HG02840 (cell line): ENCODE data around the gene TMEM91.

Experiments
- ATAC-seq: cut with Tn5 transposase; IDR thresholded peaks from one replicate; pipeline ENCODE4 v1.9.1; 2021; ENCODE audit warnings: mild to moderate bottlenecking, moderate library complexity, moderate number of reproducible peaks; ENCODE audit not compliant: unreplicated experiment, low FRiP score

The TMEM91 gene

DNA sequence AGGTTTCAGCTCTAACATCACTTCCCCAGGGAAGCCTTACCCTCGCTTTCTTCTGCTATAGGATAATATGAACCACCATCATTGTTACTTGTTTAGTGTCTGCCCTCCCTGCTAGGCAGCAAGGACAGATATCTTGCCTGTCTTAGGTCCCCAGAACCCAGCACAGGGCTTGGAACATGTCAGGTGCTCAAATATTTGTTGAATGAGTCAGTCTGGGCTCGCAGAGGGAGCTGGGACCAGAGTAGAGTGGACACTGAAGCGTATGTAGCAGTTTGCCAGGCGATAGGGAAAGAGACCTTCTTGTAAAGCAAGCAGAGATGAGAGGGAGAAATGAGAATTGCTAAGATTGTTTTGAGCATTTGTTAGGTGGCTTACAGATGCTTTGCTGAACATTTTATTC, 33.0 kb downstream of the TMEM91 start:
- ATAC-seq, result no peak

DNA sequence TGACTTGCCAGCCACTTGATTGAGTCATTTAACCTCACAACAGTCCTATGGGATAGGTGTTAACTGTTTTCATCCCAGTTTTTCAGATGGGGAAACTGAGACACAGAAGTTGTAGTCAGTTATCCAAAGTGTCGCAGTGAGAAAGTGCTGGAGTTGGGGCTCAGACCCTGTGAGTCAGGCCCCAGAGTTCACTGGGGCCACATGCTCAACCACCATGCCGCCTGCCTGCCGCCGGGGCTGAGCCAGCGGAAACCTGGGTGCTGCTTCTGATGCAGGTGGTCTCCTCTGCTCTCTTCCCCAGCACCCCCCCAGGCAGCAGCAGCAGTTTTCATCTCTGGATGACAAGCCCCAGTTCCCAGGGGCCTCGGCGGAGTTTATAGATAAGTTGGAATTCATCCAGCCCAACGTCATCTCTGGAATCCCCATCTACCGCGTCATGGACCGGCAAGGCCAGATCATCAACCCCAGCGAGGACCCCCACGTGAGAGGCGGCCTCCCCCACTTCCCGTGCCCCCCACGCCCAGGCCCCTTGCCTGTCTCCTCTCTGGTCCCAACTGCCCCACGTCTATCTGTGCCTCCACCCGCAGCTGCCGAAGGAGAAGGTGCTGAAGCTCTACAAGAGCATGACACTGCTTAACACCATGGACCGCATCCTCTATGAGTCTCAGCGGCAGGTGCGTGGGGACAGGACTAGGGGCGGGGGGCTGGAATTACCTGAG, 34.2 kb downstream of the TMEM91 start:
- ATAC-seq, result no peak

DNA sequence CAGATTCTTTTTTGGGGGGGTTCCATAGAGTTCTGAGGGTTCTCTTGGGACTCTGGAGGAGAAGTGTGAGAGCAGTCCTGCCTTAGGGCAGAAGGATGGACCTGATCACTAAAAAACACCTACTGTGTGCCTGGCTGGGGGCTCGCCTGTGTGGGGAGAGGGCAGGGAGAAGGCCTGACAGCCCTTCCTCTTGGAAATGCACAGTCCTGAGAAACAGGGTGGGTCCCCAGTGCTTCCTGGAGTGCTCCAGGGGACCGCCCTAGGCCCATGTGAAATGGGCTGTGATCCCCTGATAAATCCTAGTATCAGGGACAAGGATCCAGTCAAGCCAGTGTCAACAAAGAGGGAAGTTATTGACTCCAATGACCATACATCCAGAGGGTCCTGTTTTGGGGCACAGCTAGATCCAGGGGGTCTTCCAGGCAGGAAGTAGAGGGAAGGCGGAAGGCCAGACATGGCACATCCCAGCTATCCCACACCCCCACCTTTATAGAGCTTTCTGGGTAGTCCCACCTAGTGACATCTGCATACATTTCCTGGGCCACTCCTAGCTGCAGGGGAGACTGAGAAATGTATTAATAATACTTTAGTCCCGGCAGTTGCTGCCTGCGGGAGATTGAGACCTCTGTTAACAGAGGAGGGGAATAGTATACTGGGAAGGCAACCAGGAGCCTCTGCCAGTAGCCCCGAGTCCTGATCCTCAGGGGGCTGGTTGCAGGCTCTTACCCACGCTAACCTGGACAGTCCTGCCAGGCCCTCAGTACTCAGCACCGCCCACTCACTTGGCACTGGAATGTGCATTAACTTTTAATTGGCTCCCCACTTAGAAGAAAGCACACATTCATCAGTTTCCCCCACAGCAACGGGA, 35.0 kb downstream of the TMEM91 start:
- no peak for ATAC-seq

DNA sequence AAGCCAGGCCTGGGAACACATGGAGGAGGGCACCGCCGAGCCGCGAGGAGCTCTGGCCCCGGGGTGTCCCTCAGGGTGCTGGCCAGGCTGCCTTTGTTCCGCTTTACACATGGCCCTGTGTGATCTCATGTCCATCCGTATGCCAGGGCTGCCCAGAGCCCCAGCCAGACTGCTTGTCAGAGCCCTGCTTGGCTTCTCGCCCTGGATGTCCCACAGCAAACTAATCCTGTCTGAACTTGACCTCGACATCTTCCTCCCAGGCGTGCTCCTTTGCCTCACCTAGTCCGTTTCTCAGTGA, 35.6 kb downstream of the TMEM91 start:
- no peak for ATAC-seq

DNA sequence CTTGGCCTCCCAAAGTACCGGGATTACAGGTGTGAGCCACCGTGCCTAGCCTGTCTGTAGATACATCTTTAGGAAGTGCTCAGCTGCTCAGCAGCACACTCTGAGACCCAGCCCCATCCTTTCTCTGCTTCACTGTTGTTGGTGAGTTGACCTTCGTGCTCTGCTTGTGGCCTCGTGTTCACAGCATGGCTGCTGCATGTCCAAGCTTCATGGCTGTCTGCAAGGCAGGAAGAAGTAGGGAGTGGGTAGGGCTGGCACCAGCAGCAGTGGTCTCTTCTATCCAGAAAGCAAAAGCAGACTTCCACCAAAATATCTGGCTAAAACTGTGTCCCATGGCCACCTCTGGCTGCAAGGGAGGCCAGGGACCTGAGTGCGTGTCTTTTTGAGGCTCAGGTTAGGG, 36.6 kb downstream of the TMEM91 start:
- no peak for ATAC-seq

DNA sequence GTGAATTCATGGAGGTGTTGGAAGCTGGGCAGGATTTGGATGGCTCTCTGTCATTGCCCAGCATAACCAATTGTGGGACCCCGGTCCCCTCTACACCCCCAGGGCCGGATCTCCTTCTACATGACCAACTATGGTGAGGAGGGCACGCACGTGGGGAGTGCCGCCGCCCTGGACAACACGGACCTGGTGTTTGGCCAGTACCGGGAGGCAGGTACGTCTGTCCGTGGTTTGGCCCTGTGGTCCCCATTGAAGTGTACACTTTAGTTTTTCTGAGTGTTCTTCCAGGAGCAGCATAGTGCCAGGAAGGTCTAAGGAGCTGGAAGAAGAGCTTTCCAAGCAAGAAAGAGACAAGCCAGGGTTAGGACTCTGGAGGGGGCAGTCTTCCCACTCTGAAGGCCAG, 37.6 kb downstream of the TMEM91 start:
- no peak for ATAC-seq

DNA sequence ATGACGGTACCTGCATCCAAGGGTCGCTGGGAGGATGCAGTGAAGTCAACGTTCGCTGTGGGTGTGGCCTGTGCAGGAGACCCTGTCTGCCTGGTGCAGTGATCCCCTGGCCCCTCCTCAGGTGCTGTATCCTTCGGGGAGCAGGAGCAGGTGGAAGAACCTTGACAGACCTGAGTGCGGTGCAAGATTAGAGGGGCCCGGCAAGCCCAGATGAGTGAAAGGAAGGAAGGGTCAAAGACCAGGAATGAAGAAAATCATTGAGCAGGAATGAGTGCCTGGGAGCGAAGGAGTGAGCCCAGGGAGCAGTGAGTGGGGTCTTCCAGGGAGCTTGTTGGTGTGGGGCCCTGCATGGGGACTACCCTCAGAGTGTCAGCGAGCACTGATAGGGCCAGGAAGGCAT, 38.1 kb downstream of the TMEM91 start:
- ATAC-seq, result no peak

DNA sequence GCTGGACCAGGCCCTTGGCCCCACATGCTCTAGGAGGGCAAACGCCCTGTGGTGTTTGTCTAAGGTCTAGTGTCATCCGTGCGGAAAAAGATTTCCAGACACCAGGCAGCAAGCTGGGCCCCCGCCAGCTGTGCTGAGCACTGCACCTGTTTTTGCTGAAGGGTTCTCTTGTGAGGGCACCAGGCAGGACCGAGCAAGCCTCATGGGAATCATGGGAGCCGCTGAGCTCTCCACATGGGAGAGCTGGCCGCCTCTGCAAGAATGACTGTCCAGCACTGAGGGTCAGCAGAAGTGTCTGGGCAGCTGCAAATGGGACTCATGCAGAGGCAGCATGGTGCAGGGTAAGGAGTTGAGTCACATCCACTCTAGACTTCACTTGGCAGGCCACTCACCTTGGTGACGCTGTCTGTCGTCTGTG, 38.8 kb downstream of the TMEM91 start:
- no peak for ATAC-seq

DNA sequence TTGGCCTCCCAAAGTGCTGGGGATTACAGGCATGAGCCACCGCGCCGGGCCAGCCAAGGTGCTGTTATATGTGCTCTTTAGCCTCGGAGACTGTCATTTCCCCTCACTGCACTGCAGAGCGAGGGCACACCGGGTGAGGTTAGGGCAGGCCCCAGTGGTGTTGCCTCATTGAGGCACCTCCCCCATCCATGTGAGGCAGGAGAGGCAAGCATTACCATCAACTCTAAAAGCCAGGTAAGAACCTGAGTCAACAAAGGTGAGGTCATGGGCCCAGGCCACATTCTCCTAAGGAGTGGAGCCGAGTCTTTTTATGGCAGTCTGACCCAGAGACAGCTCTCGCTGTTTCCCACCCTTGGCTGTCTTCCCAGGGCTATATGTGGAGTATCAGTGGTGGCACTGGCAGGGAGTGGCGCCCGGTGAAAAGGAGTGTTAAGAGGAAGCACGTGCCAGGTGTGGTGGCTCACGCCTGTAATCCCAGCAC, 39.9 kb downstream of the TMEM91 start:
- no peak for ATAC-seq

DNA sequence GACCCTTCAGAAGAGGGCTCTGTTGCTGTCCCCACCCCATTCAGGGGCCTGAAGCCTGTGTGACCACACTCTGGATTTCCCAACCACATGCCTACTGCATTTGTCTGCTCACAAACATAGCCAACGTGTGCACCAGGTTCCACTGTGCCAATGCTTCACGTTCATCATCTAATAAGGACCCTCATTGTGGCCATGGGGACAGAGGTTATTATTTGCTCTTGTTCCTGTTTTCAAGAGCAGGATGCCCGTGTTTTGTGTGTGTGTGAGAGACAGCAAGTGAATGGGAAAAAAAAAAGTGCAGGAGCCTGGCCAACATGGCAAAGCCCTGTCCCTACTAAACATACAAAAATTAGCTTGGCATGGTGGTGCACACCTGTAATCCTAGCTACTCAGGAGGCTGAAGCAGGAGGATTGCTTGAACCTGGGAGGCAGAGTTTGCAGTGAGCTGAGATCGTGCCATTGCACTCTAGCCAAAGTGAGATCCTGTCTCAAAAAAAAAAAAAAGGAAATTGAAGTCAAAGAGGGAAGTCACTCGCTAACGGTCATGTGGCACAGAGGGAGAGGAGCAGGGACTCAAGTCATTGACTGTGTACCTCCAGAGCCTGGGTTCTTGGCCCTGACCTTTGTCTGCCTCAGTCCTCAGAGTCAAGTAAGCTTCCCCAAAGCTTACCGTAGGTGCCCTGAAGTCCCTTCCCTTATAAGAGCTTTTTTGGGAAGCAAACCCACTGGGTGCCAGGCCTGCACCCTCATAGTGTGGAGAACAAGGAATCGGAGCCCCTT, 44.0 kb downstream of the TMEM91 start:
- ATAC-seq, result no peak

DNA sequence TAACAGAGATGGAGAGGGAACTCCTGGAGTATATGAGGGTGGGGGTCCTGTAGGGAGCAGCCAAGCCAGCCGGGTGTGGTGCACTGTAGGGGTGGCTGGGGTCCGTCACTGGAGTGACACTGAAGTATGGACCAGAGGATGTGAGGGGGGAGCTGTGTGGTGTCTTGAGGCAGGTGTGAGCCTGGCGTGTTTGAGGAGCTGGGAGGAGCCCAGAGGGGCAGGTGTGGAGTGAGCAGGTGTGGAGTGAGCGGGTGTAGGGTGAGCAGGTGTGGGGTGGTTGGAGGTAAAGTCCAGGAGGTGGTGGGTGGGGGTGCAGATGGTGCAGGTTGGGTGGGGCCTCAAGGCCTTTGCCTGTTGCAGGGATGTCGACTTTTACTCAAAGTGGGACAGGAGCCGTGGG, 45.0 kb downstream of the TMEM91 start:
- no peak for ATAC-seq

DNA sequence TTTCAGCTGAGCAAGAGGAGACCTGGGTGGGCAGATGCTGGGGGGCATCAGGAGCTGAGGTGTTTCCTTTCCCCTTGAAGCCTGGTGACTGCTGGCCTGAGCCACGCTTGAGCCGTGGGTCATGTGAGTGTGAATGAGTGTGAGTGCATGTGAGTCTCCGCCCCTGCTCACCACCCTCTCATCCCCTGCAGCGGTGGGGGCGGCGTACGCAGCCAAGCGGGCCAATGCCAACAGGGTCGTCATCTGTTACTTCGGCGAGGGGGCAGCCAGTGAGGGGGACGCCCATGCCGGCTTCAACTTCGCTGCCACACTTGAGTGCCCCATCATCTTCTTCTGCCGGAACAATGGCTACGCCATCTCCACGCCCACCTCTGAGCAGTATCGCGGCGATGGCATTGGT, 45.6 kb downstream of the TMEM91 start:
- no peak for ATAC-seq

DNA sequence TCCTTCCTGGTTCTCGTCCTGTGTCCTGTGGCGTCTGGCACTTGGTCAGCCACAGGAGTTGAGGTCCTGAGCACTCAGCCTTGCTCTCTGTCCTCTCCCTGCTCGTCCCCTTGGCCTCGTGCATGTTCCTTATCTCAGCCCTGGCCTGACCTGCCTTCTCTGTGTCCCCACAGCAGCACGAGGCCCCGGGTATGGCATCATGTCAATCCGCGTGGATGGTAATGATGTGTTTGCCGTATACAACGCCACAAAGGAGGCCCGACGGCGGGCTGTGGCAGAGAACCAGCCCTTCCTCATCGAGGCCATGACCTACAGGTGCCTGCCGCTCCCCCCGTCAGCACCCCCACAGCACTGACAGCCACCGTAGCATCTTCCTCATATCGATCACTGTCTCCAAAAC, 46.1 kb downstream of the TMEM91 start:
- no peak for ATAC-seq

DNA sequence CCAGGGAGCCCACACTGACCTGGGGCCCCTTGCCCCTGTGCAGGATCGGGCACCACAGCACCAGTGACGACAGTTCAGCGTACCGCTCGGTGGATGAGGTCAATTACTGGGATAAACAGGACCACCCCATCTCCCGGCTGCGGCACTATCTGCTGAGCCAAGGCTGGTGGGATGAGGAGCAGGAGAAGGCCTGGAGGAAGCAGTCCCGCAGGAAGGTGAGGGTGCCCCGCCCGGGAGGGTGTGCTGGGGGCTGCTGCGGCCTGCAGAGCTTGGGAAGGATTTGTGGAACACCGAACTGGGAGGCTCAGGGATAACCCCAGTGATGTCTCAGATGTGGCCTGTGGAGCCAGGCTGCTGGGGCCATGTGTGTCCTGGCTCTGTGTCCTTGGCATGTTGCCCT, 46.6 kb downstream of the TMEM91 start:
- ATAC-seq, result no peak

DNA sequence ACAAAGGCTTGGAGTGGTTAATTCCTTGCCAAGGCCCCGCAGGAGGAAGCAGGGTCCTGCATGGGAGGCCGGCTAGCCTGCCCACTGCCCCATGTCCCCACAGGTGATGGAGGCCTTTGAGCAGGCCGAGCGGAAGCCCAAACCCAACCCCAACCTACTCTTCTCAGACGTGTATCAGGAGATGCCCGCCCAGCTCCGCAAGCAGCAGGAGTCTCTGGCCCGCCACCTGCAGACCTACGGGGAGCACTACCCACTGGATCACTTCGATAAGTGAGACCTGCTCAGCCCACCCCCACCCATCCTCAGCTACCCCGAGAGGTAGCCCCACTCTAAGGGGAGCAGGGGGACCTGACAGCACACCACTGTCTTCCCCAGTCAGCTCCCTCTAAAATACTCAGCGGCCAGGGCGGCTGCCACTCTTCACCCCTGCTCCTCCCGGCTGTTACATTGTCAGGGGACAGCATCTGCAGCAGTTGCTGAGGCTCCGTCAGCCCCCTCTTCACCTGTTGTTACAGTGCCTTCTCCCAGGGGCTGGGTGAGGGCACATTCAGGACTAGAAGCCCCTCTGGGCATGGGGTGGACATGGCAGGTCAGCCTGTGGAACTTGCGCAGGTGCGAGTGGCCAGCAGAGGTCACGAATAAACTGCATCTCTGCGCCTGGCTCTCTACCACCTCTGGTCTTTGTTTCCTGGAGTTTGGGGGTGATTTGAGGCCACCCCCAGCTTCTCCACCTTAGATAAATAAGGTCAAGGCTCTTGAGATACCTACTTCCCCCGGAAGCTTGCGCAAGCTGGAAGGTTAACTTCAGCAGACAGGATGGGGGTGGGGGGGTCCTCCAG, 48.2 kb downstream of the TMEM91 start:
- no peak for ATAC-seq

DNA sequence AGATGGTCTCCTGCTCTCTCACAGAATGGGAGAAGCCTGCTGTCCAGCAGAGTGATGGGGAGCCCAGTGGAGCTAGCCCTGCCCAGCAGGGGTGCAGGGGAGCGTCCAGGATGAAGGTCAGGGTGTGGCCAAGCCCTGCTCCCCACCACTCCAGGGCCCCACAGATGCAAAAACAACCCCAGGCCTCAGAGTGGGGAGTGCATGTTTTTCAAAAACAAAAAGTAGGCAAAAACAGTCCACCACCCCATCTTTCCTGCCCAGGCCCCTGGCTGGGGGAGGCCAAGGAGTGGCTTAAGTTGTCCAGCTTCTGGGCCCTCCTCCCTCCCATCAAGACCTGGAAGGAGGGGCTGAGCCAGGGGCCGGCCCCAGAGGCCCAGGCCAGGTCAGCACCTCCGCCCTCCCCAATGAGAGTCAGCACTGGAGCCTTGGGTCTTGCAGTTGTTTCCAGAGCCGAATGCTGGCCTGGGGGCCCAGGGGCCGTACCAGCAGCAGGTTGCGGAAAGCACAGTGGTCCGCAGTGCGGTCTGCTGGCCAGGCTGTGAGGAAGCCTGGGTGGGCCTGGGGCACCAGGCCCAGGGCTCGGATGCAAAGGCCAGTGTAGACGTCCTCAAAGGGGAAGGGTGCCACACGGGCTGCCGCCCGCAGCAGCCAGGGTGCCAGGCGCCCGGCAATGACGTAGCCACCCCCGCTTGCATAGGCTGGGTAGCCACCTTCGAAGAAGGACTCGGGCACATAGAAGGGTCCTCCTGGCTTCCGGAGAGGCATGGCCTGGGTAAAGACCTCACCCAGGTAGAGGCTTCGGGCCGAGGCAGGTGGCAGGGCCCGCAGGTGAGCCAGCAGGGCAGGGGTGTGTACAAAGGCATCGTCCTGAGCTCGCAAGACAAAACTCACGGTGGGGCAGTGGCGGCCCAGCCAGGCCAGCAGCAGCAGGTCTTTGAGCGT, 49.1 kb downstream of the TMEM91 start:
- ATAC-seq, result no peak

DNA sequence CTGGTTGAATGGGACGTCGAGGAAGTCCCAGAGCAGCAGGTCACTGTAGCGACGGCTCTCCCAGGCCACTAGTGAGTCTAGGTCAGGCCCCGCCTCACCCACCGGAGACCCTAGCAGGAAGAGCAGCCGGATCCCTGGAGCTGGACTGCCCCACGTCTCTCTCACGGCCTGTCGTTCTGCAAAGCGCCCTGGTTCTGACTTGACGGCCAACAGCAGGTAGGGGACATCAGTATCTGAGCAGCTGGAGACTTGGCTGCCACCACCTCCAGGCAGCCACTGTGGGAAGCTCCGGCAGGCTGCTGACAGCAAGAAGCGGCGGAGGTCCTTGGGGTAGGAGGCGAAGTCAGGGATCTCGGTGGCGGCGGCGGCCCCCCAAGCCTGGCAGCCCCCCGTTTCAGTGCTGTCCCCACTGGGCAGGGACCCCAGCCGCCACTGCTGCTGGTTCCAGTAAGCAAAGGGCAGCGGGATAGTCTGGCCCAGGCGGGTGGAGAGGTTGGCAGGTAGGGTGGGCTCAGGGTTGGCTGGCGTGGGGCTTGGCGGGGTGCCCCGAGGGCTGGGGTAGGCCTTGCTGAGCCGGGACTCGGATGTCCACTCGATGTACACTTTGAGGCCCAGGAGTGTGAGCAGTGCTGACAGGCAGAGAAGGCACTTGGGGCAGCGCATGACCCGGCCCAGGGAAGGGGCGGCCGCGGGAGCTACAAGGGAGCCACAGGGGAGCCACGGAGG, 49.9 kb downstream of the TMEM91 start:
- no peak for ATAC-seq

DNA sequence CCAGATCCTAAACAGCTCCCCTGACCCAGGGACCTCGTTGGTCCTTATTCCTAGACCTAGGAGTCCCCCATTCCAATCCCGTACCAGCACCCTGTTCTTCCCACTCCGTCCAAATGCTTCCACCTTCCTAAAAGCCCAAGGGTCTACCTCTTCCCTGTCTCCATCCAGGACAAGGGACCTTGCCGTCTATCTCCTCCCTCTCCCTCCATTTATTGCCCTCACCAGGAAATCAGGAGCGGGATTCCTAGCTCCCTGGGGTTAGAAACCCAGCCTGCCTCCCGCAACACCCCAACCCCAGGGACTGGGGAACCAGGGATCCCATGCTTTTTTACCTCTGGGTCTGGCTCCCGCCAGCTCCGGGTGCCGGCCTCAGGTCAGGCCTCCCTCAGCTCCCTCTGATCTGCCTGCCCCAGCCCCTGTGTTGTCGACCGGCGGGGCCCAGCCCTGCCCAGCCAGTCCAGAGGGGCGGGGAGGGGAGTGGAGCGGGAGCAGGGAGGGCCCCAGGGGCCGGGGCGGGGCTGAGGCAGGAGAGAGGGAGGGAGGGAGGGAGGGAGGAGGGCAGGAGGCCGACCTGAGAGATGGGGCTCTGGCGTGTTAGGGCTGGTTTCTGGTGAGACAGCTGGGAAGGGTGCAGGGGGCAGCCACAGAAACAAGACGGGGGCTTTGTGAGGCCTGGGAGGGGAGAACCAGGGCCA, 50.8 kb downstream of the TMEM91 start, which contains the start of gene B3GNT8:
TSS of gene B3GNT8 (minus strand) at position 423 of the 695 bp plus-strand sequence. CDS start 596 bp downstream, outside the sequence.
- ATAC-seq, result no peak
